ENCODE data around the gene NOS1AP.

Gene NOS1AP

DNA sequence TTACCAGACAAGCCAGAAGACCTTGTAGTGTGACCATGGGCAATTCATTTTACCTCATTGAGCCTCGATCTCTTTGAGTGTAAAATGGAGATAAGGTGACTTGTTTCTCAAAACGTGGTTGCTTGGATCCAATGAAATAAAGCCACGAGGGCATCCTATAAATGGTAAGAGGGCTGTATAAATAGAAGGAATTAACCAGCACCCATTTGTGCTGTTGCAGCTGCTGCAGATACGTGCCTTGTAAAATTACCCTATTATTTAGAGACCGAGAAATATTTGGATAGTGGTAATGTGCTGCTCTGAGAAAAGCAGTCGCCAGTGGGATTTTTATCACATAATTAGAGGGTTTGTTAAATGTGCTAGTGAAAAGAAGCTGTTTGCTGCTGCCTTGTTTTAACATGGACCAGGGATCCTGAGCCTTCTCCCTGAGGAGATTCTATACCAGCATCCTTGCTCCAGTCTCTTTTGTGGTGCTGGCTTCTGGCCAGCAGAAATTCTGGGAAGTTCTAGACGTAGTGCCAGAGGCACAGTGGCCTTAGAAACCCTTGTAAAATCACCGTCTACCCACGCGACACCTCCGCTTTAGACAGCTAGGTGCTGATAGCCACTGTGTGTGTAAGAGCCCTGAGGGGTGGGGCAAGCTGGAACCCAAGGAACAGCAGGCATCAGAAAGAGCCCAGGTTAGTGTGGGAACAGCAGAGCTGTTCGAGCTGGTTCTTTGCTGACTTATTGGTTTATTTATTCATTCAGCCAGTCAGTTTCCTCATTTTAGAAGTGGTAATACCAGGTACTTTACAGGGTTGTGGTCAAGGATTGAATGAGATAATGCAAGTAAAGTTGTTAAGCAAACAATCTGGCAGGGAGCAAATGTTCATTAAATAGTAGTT, 137.5 kb downstream of the NOS1AP start:
- no peak for TF ChIP-seq Cebpa-rat (IDR thresholded peaks at IDR 0.05)
- Histone ChIP-seq H3K9ac (no peak overlapping the region), H3K4me1 (no peaks in the 10 kb centered on the region), H3K27me3 (no peaks in the 10 kb centered on the region), H3K27ac (no peak overlapping the region), H3K4me3 (no peak overlapping the region), H3K36me3 (no peaks in the 10 kb centered on the region), H3K9me3 (no peaks in the 10 kb centered on the region), H4K20me1 (no peaks in the 10 kb centered on the region), H3K4me2 (no peak overlapping the region)

DNA sequence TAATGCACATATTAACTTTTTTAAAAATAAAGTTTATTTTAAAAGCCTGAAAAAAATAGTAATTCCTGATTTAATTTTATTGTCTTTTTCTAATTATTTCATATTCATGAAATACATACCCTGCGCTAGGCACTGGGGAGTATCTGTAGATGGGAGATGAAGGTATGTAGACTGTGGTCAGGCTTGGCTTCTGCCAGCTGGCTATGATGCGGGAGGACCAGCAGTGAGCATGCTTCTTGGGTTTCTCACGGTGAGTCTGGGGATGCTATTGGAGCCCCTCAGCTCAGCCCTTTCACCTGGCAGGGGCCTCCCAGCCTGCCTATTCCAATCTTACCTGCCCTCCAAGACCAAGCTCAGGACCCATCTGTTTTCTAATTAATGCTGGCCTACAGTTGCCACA, 138.4 kb downstream of the NOS1AP start:
- Histone ChIP-seq H3K4me2 (no peak overlapping the region), H3K27me3 (no peaks in the 10 kb centered on the region), H3K9me3 (no peaks in the 10 kb centered on the region), H4K20me1 (no peaks in the 10 kb centered on the region), H3K27ac (no peak overlapping the region), H3K9ac (no peak overlapping the region), H3K36me3 (no peaks in the 10 kb centered on the region), H3K4me3 (no peak overlapping the region), H3K4me1 (0 out of 2 replicates have a peak, but pooled peaks cover under 1% of the 10 kb centered on the region)
- TF ChIP-seq Cebpa-rat (IDR thresholded peaks at IDR 0.05) = no peak

DNA sequence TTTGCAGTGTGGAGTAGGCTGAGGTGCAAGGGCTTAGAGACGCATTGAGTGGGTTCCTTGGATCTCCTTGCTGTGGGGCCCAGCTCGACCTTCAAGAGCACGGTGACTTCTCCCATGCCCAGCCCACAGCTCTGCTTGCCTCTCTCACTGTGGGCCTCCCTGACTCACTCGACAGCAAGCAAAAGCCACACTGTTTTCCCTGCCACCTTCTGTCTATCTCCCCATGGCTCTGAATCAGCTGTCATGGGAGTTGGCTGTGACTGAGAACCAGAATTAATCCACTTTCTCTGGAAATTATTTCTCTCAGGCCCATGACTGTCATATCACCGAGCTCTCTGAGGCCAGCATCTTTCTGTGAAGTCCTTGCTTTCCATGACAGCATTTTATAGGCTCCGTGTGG, 140.7 kb downstream of the NOS1AP start:
- no peak overlapping the region for H3K4me2 ChIP-seq
- no peaks in the 10 kb centered on the region for H3K9me3 ChIP-seq
- 0 out of 2 replicates have a peak, but pooled peaks cover 4% of the 10 kb centered on the region for H3K4me1 ChIP-seq
- no peaks in the 10 kb centered on the region for H4K20me1 ChIP-seq
- TF ChIP-seq Cebpa-rat (IDR thresholded peaks at IDR 0.05) = no peak
- H3K27me3 ChIP-seq = no peaks in the 10 kb centered on the region
- H3K4me3 ChIP-seq = no peak overlapping the region
- no peak overlapping the region for H3K27ac ChIP-seq
- no peak overlapping the region for H3K9ac ChIP-seq
- no peaks in the 10 kb centered on the region for H3K36me3 ChIP-seq

DNA sequence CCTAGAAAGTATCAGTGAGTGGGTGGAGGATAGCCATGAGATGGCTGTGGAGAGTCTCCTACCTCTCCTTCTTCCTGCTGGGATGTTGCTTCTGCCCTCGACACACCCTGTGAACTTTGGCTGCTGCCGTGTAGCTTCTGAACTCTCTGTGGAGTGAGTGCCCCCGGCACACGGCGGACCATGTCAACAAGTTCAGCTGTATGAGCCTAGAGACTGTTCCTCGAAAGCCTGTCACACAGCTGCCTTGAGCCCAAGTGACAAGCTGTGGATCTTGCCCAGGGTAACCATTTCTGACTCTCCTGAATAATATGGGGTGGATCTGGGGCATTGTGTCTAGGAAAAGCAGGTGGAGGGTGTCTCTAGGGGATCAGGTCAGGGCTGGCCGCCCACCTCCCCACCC, 143.2 kb downstream of the NOS1AP start:
- Histone ChIP-seq H3K4me2 (no peak overlapping the region), H3K9ac (no peak overlapping the region), H3K4me1 (peaks cover 9% of the 10 kb centered on the region; the same call in 1 of the 2 replicates), H3K4me3 (no peak overlapping the region), H3K9me3 (no peaks in the 10 kb centered on the region), H3K27ac (no peak overlapping the region), H4K20me1 (no peaks in the 10 kb centered on the region), H3K27me3 (no peaks in the 10 kb centered on the region), H3K36me3 (no peaks in the 10 kb centered on the region)
- no peak for TF ChIP-seq Cebpa-rat (IDR thresholded peaks at IDR 0.05)

DNA sequence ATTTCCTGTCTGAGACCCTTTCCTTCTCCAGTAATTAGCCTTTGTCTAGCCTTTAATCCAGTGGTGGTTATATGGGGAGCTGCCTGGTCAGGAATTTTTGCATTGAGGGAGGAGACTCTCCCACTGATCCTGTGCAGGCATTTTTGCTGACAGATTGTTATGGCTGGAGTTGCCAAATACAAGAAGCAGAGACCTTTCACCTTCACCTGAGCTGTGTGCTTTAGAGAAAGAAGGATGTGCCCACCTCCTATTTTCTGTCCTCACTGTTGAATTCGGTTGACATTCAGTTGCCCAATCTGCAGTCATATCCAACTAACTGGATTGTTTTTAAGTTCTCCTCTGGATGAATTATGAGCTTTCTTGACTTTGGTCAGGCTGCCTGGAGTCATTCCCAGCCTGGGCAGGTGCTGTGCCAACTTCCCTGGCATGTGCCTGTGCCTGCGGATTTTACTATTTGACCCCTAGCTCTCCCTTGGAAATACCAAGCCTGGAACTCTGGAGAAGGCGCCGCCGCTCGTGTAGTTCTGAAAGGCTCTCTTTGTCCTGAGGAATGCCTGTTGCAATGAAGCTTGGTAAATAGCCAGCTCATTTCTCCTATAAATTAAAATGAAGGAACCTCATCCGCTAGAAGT, 143.9 kb downstream of the NOS1AP start:
- Histone ChIP-seq H3K27me3 (no peaks in the 10 kb centered on the region), H3K4me3 (no peak overlapping the region), H3K9ac (no peak overlapping the region), H4K20me1 (no peaks in the 10 kb centered on the region), H3K4me1 (peaks cover 9% of the 10 kb centered on the region; the same call in 1 of the 2 replicates), H3K27ac (no peak overlapping the region), H3K36me3 (no peaks in the 10 kb centered on the region), H3K9me3 (no peaks in the 10 kb centered on the region), H3K4me2 (no peak overlapping the region)
- no peak for TF ChIP-seq Cebpa-rat (IDR thresholded peaks at IDR 0.05)

DNA sequence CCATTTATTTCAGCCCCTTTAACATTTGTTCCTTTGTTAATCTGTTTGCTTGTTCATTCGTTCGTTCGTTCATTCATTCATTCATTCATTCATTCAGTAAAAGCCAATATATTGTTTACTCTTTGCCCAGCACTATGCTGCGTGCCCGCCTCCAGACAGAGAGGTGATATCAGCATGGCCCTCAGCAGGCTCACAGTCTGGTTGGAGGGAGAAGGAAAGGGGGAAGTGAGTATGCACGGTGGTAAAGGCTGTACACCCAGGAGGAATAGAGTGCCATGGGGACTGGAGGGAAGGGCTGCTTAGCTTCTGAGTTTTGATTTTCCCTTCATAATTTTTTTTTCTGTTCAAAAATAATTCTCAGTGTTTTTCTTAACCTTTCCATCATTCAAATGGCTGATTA, 144.7 kb downstream of the NOS1AP start:
- Histone ChIP-seq H3K4me3 (no peak overlapping the region), H3K27me3 (no peaks in the 10 kb centered on the region), H3K4me2 (no peak overlapping the region), H3K36me3 (no peaks in the 10 kb centered on the region), H3K9me3 (no peaks in the 10 kb centered on the region), H3K4me1 (peaks cover 9% of the 10 kb centered on the region; the same call in 1 of the 2 replicates), H4K20me1 (no peaks in the 10 kb centered on the region), H3K9ac (no peak overlapping the region), H3K27ac (no peak overlapping the region)
- TF ChIP-seq Cebpa-rat (IDR thresholded peaks at IDR 0.05) = no peak

DNA sequence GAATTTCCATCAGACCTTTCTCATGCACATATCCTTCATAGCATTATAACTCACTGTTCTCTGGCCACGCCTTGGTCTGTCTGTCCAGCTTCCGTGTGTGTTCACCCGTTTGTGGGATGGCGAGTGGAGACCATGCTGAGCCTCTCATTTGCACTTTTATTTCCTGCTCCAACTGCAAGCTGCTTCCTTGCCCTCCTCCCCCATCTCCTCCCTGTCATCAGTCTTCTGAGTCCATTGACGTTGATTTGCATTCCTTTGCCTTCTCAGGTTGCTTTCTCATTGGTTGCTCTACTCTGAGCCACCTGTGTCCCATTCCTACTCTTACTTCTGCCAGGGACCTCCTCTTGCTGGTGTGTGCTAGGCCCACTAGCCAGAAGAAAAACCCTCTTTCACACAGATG, 146.4 kb downstream of the NOS1AP start:
- Histone ChIP-seq H3K9me3 (no peaks in the 10 kb centered on the region), H3K4me2 (no peak overlapping the region), H4K20me1 (no peaks in the 10 kb centered on the region), H3K4me1 (peaks cover 9% of the 10 kb centered on the region; the same call in 1 of the 2 replicates), H3K27me3 (no peaks in the 10 kb centered on the region), H3K27ac (no peak overlapping the region), H3K9ac (no peak overlapping the region), H3K4me3 (no peak overlapping the region), H3K36me3 (no peaks in the 10 kb centered on the region)
- no peak for TF ChIP-seq Cebpa-rat (IDR thresholded peaks at IDR 0.05)

DNA sequence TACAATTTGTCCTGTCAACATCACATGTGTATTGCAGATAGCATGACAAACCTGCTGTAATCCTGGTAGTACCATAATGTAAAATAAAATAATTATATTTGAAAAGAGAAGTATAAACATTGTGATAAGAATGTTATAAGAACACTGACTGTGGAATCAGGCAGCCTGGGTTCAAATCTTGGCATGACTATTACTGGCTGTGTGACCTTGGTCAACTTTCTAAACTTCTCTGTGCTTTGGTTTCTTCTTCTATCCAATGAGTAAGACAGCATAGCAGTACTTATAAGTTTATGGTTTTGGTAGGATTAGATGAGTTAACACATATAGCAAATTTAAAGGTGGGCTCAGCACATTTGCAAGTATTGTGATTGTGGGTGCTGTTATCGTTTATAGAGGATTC, 147.1 kb downstream of the NOS1AP start:
- Histone ChIP-seq H4K20me1 (no peaks in the 10 kb centered on the region), H3K4me2 (no peak overlapping the region), H3K36me3 (no peaks in the 10 kb centered on the region), H3K27ac (no peak overlapping the region), H3K27me3 (no peaks in the 10 kb centered on the region), H3K9ac (no peak overlapping the region), H3K9me3 (no peaks in the 10 kb centered on the region), H3K4me3 (no peak overlapping the region), H3K4me1 (peaks cover 9% of the 10 kb centered on the region; the same call in 1 of the 2 replicates)
- no peak for TF ChIP-seq Cebpa-rat (IDR thresholded peaks at IDR 0.05)

DNA sequence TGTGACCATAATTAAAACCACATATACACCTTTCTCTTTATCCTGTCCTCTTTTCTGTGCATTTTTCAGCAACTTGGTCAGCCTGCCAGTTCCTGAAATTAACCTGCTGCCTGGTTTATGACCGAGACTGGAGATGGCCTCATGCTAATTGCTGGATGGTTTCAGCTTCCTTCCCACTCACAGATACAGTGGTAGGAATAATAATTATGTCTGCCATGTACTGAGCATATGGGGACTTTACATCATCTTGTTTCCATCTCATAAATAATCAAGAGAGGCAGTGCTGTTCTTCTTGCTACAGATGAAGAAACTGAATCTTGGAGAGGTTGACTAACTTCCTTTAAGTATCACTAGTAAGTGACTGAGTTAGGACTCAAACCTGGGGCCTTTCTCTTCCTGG, 148.2 kb downstream of the NOS1AP start:
- no peak for TF ChIP-seq Cebpa-rat (IDR thresholded peaks at IDR 0.05)
- H4K20me1 ChIP-seq = no peaks in the 10 kb centered on the region
- no peaks in the 10 kb centered on the region for H3K27me3 ChIP-seq
- H3K27ac ChIP-seq = no peak overlapping the region
- H3K4me1 ChIP-seq = peaks cover 9% of the 10 kb centered on the region; the same call in 1 of the 2 replicates
- no peaks in the 10 kb centered on the region for H3K36me3 ChIP-seq
- no peak overlapping the region for H3K4me2 ChIP-seq
- H3K9me3 ChIP-seq = no peaks in the 10 kb centered on the region
- no peak overlapping the region for H3K9ac ChIP-seq
- H3K4me3 ChIP-seq = no peak overlapping the region

DNA sequence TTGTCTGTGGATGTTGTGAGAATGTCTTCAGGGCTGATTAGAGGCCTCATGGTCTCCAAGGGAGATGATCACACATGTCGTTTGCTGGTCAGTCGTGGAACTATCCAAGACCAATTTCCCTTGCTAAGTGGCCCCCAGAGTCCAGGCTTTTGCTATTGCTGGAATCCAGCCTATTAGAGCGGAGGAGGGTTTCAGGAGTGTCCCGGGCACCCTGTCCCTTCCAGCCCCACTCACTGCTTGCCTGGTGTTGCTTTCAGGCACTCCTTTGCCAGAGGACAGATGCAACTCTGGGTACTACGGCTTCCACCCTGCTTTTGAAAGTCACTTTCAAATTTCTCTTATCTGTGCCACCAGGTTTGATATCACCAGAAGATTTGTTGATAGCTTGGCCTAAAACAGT, 149.1 kb downstream of the NOS1AP start:
- Histone ChIP-seq H3K27me3 (no peaks in the 10 kb centered on the region), H3K36me3 (no peaks in the 10 kb centered on the region), H3K4me2 (no peak overlapping the region), H3K9ac (no peak overlapping the region), H3K27ac (no peak overlapping the region), H3K4me1 (peaks cover 5% of the 10 kb centered on the region; the same call in 1 of the 2 replicates), H4K20me1 (no peaks in the 10 kb centered on the region), H3K4me3 (no peak overlapping the region), H3K9me3 (no peaks in the 10 kb centered on the region)
- TF ChIP-seq Cebpa-rat (IDR thresholded peaks at IDR 0.05) = no peak
